DND-41 (cell line): ENCODE measurements around the gene ANKLE2.
"Not testable (repeated sequence)": the region's sequence is repeated elsewhere in the genome, so short reads cannot be mapped to it uniquely, and the experiment has no call there.

Source experiments
- ATAC-seq: fragments of 200-7000 bp; cut with Tn5 transposase; 3 replicates; pipeline ENCODE4 v1.9.1; 2021; ENCODE audit warnings: low read depth; ENCODE audit not compliant: insufficient read depth
- DNase-seq: peaks from one replicate; pipeline ENCODE4 v3.0.0-alpha.2; 2020
- H2AFZ ChIP-seq: 2 replicates; pipeline ENCODE4 v1.6.0; 2012; ENCODE audit warnings: low read depth, low read length
- H3K27ac ChIP-seq: 2 replicates; pipeline ENCODE4 v1.5.1; 2012; ENCODE audit warnings: low read length, inconsistent platforms
- H3K27me3 ChIP-seq: fragments of 200-600 bp; sonication (generic); 2 replicates; pipeline ENCODE4 v1.6.0; 2012; ENCODE audit warnings: low read length, mild to moderate bottlenecking, inconsistent platforms; ENCODE audit not compliant: insufficient read depth, poor library complexity
- H3K36me3 ChIP-seq: 2 replicates; pipeline ENCODE4 v1.5.1; 2012; ENCODE audit warnings: low read length, inconsistent platforms; ENCODE audit not compliant: insufficient read depth
- H3K4me1 ChIP-seq: 2 replicates; pipeline ENCODE4 v1.5.1; 2012; ENCODE audit warnings: mild to moderate bottlenecking, low read length; ENCODE audit not compliant: insufficient read depth
- H3K4me2 ChIP-seq: 2 replicates; pipeline ENCODE4 v1.6.0; 2012; ENCODE audit warnings: mild to moderate bottlenecking, moderate library complexity, low read length, inconsistent platforms; ENCODE audit not compliant: insufficient read depth
- H3K4me3 ChIP-seq, 2 experiments: fragments of 200-600 bp in 1 of 2; shearing (Covaris generic) in 1 of 2; 2 replicates each; pipeline ENCODE4 v1.5.1; 2012 to 2016; ENCODE audit warnings: inconsistent platforms in 2 of 2, low read length in 2 of 2, mild to moderate bottlenecking in 2 of 2, low read depth in 1 of 2, moderate library complexity in 1 of 2
- H3K79me2 ChIP-seq: 2 replicates; pipeline ENCODE4 v1.6.0; 2012; ENCODE audit warnings: low read length, inconsistent platforms; ENCODE audit not compliant: insufficient read depth
- H3K9ac ChIP-seq: 2 replicates; pipeline ENCODE4 v1.6.0; 2012; ENCODE audit warnings: low read depth, mild to moderate bottlenecking, inconsistent platforms, low read length, moderate library complexity
- H3K9me3 ChIP-seq: 2 replicates; pipeline ENCODE4 v1.5.1; 2012; ENCODE audit warnings: low read length, moderate library complexity, mild to moderate bottlenecking, inconsistent platforms; ENCODE audit not compliant: insufficient read depth, severe bottlenecking
- H4K20me1 ChIP-seq: 2 replicates; pipeline ENCODE4 v1.6.0; 2012; ENCODE audit warnings: low read length; ENCODE audit not compliant: insufficient read depth
- EZH2 ChIP-seq: IDR thresholded peaks from 3 replicates; pipeline ENCODE4 v1.6.1; 2012; ENCODE audit warnings: borderline replicate concordance, low read depth, mild to moderate bottlenecking, moderate library complexity, low read length, inconsistent platforms; ENCODE audit not compliant: severe bottlenecking
- TF ChIP-seq, protein P1 (sequence below): IDR thresholded peaks from 2 replicates; pipeline ENCODE4 v1.5.1; 2012; ENCODE audit warnings: borderline replicate concordance, low read length, moderate library complexity, mild to moderate bottlenecking; ENCODE audit not compliant: poor library complexity, severe bottlenecking; ENCODE audit errors: extremely low read depth

The ANKLE2 gene

DNA sequence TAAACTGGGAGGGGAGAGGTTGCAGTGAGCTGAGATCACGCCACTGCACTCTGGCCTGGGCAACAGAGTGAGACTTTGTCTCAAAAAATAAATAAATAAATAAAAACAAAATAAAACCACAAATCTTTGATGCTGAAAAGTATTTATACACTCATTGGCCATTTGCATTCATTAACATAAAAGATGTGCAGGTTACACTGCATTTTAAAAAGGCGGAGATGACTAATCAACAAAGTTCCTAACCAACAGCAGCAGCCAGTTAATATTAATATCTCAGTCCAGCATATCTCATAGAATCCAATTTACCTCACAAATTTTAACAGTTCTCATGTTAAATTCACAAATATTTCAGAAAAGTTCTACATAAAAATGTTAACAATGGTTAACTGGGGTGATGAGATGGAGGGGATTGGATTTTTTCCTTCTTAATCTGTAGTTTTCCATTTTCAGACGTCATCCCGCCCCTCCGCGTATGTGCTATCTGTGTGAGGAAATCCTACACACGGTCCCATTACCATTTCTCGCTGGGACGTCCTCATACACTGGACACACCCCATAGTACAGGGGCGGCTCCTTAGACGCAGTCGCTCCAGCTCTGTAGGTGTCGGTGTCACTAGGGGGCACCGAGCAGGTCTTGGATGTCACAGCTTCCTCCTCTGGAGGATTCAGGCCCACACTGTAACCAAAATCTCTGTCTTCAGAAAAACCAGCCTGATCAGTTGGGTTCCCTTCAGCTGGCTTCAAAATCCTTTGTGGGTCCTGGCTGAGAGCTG lies 7.3 kb downstream of the ANKLE2 start:
- H2AFZ ChIP-seq: no peak overlapping the region
- H3K9ac ChIP-seq: no peak overlapping the region
- no peaks in the 10 kb centered on the region for H3K9me3 ChIP-seq
- H3K4me2 ChIP-seq: no peak overlapping the region
- peak; percentile 54; the same call in 1 of the 3 replicates for ATAC-seq
- peaks cover 90% of the 10 kb centered on the region for H3K36me3 ChIP-seq
- no peak for DNase-seq
- no peaks in the 10 kb centered on the region for H3K27me3 ChIP-seq
- H3K4me1 ChIP-seq: peaks cover 4% of the 10 kb centered on the region; the same call in 1 of the 2 replicates
- peaks cover 55% of the 10 kb centered on the region for H4K20me1 ChIP-seq
- H3K4me3 ChIP-seq: no peak overlapping the region
- no peak for TF ChIP-seq EZH2
- TF ChIP-seq, protein P1, sequence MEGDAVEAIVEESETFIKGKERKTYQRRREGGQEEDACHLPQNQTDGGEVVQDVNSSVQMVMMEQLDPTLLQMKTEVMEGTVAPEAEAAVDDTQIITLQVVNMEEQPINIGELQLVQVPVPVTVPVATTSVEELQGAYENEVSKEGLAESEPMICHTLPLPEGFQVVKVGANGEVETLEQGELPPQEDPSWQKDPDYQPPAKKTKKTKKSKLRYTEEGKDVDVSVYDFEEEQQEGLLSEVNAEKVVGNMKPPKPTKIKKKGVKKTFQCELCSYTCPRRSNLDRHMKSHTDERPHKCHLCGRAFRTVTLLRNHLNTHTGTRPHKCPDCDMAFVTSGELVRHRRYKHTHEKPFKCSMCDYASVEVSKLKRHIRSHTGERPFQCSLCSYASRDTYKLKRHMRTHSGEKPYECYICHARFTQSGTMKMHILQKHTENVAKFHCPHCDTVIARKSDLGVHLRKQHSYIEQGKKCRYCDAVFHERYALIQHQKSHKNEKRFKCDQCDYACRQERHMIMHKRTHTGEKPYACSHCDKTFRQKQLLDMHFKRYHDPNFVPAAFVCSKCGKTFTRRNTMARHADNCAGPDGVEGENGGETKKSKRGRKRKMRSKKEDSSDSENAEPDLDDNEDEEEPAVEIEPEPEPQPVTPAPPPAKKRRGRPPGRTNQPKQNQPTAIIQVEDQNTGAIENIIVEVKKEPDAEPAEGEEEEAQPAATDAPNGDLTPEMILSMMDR: no peak
- H3K27ac ChIP-seq: no peak overlapping the region
- peaks cover 88% of the 10 kb centered on the region for H3K79me2 ChIP-seq

DNA sequence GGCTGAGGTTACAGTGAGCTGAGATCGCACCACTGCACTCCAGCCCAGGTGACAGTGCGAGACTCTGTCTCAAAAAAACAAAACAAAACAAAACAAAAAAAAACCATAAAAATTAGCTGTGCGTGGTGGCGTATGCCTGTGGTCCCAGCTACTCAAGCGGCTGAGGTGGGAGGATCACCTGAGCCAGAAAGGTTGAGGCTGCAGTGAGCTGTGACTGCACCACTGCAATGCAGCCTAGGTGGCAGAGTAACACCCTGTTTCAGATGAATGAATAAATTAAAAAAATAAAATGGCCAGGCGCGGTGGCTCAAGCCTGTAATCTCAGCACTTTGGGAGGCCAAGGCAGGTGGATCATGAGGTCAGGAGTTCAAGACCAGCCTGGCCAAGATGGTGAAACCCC lies 8.0 kb downstream of the ANKLE2 start:
- H3K27me3 ChIP-seq, H3K4me3 ChIP-seq, DNase-seq, H3K9ac ChIP-seq, H3K9me3 ChIP-seq, ATAC-seq, H3K4me2 ChIP-seq, H3K4me1 ChIP-seq, H2AFZ ChIP-seq, H3K27ac ChIP-seq: not testable (repeated sequence)
- Histone ChIP-seq H4K20me1 (peaks cover 50% of the 10 kb centered on the region), H3K79me2 (peaks cover 82% of the 10 kb centered on the region), H3K36me3 (peaks cover 90% of the 10 kb centered on the region)

DNA sequence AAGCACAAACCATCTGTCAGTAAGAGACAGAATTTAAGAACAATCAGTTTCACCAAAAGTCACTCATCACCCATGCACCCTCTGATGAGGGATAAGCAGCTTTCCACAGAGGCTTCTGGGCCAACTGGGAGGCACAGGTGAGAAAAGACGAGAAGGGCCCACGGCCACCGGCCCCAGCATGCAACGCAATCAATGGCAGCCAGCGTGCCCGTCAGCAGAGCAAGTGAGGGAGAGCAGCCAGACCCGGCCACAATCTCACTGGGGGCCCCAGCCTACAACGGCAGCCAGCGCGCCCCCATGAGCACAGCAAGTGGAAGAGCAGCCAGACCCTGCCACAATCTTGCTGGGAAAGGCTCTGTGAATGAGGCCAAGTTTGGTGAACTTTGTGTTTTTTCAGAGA lies 13.3 kb downstream of the ANKLE2 start:
- Histone ChIP-seq H3K36me3 (peaks cover 95% of the 10 kb centered on the region), H3K4me2 (no peak overlapping the region), H3K27ac (no peak overlapping the region), H2AFZ (no peak overlapping the region), H4K20me1 (peaks cover 42% of the 10 kb centered on the region), H3K79me2 (peaks cover 72% of the 10 kb centered on the region), H3K9ac (no peak overlapping the region), H3K4me1 (no peaks in the 10 kb centered on the region), H3K27me3 (no peaks in the 10 kb centered on the region), H3K9me3 (no peaks in the 10 kb centered on the region), H3K4me3 (no peak overlapping the region)
- TF ChIP-seq, protein P1: no peak
- TF ChIP-seq EZH2: no peak
- no peak for DNase-seq
- no peak for ATAC-seq

DNA sequence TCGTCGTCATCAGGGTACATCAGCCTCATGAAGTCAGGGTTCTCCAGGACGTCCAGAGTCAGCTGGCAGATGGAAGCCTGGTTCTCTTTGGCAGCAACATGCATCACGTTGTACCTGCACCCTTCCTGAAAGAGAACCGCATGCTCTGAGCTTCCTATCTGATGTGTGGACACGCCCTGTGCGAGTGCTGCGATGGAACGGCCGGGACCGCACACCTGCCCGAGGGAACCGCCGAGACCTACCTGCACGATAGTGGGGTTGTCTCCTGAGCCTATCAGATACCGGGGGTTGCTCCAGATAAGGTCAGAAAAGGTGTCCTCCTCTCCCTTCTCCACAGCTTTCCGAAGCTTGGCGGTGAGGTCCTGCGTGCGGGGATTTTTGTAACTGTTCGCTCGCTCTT lies 13.7 kb downstream of the ANKLE2 start:
- H3K36me3 ChIP-seq: peaks cover 95% of the 10 kb centered on the region

More for the DNA sequence above, 13.7 kb downstream of the ANKLE2 start:
- TF ChIP-seq, protein P1: no peak
- TF ChIP-seq EZH2: no peak
- no peaks in the 10 kb centered on the region for H3K4me1 ChIP-seq
- H3K27me3 ChIP-seq: no peaks in the 10 kb centered on the region
- no peak for DNase-seq
- H3K9me3 ChIP-seq: no peaks in the 10 kb centered on the region
- no peak overlapping the region for H2AFZ ChIP-seq
- no peak overlapping the region for H3K4me2 ChIP-seq
- no peak overlapping the region for H3K27ac ChIP-seq
- no peak for ATAC-seq
- no peak overlapping the region for H3K9ac ChIP-seq
- H3K79me2 ChIP-seq: peaks cover 71% of the 10 kb centered on the region
- no peak overlapping the region for H3K4me3 ChIP-seq
- peaks cover 39% of the 10 kb centered on the region for H4K20me1 ChIP-seq
